GM10248 (cell line): Measurements from ENCODE around the gene RBBP8NL.

Experiments
- CTCF ChIA-PET: fragments of 300-600 bp; sonication (Branson Sonifier 250); formaldehyde crosslinking; extraction: SDS; loops from one replicate; lab custom pipeline; 2021; ENCODE audit warnings: antibody characterized with exemption; lab: Yijun Ruan, JAX
- POLR2A ChIA-PET: fragments of 350-650 bp; sonication (Branson Sonifier 250); formaldehyde crosslinking; extraction: SDS; loops from one replicate; lab custom pipeline; 2020; ENCODE audit warnings: antibody characterized with exemption; lab: Yijun Ruan, JAX
- DNase-seq: peaks from one replicate; pipeline ENCODE4 v3.0.0; 2012; ENCODE audit errors: extremely low spot score
- CTCF ChIP-seq: IDR thresholded peaks from 2 replicates; pipeline ENCODE4 v1.5.1; 2012; ENCODE audit warnings: mild to moderate bottlenecking, low read depth; ENCODE audit errors: extremely low read depth, missing control alignments, control extremely low read depth

Gene RBBP8NL

GRCh38 chr20:62461834-62462233, 34.5 kb upstream of the RBBP8NL start:
- POLR2A ChIA-PET, result no interaction called here
- CTCF ChIA-PET, result no interaction called here
- DNase-seq, result no peak
- no peak for TF ChIP-seq CTCF

DNA sequence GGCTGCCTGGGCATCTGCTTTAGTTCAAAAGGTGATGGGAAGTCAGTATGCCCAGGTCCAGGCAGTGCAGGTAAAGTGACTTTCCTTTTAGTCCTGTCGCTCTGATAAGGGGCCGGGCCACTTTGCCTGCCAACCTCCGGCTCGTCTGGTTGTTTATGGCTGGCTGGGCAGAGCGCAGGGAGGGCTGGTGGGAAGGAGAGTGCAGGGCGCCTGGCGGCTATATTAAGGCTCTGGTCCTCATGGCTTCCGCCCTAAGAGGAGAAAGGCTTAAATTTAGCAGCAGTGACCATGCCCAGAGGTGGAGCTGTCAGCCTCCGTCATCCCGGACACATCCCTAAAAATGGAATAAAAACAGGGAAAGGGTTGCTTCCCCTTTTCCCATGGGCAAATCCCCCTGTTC, 33.8 kb upstream of the RBBP8NL start:
- TF ChIP-seq CTCF, result no peak
- POLR2A ChIA-PET, result no interaction called here
- DNase-seq, result no peak
- CTCF ChIA-PET, result no interaction called here

- POLR2A ChIA-PET, result no interaction called here
- no peak for DNase-seq
- CTCF ChIA-PET, result no interaction called here
- TF ChIP-seq CTCF, result no peak
Observed at GRCh38 chr20:62460678-62461077, 33.3 kb upstream of the RBBP8NL start.

DNA sequence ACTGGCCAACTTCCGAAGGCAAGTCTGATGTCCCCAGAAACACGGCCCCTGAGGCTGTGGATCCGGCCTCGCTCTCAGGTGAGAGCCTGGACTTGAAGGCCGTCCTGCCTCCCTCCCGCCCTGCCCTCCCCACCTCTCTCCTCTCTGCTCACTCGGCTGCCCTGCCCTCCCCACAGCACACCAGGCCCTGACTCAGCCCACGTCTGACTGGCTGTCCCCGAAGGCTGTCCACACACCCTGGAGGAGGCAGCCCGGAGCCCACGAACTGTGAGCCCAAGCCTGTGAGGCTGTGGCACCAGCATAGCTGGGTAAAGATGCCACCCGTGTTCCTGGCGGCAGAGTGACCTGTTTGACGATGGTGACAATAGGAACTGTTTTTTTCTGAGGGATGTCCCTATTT, 32.1 kb upstream of the RBBP8NL start:
- POLR2A ChIA-PET, result no interaction called here
- DNase-seq, result no peak
- CTCF ChIA-PET, result no interaction called here
- no peak for TF ChIP-seq CTCF

- ChIA-PET POLR2A (no interaction called here), CTCF (no interaction called here)
- DNase-seq, result no peak
- no peak for TF ChIP-seq CTCF
Observed at GRCh38 chr20:62458275-62459251, 31.2 kb upstream of the RBBP8NL start.

DNA sequence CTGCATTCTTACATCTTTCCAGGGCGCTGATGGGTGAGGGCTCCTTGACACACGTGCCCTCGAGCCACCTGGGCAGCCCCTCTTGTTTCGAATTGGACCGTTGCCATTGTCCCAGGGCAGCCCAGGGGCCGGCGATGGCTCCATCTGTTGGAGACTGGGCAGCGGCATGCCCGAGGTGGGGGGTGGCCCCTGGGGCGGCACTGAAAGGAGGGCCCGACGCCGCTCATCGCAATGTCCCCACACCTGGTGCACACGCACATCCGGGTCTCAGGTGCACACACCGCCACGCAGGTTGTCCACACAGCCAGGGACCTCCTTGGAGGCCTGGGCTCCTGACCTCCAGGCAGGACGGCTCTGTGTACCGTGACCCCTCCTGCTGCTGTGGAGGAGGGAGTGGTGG, 30.5 kb upstream of the RBBP8NL start:
- no peak for DNase-seq
- no peak for TF ChIP-seq CTCF
- ChIA-PET CTCF (no interaction called here), POLR2A (no interaction called here)
